ENCODE data around the gene NIPSNAP2.
"Not testable (repeated sequence)": the region's sequence is repeated elsewhere in the genome, so short reads cannot be mapped to it uniquely, and the experiment has no call there.

The NIPSNAP2 gene

DNA sequence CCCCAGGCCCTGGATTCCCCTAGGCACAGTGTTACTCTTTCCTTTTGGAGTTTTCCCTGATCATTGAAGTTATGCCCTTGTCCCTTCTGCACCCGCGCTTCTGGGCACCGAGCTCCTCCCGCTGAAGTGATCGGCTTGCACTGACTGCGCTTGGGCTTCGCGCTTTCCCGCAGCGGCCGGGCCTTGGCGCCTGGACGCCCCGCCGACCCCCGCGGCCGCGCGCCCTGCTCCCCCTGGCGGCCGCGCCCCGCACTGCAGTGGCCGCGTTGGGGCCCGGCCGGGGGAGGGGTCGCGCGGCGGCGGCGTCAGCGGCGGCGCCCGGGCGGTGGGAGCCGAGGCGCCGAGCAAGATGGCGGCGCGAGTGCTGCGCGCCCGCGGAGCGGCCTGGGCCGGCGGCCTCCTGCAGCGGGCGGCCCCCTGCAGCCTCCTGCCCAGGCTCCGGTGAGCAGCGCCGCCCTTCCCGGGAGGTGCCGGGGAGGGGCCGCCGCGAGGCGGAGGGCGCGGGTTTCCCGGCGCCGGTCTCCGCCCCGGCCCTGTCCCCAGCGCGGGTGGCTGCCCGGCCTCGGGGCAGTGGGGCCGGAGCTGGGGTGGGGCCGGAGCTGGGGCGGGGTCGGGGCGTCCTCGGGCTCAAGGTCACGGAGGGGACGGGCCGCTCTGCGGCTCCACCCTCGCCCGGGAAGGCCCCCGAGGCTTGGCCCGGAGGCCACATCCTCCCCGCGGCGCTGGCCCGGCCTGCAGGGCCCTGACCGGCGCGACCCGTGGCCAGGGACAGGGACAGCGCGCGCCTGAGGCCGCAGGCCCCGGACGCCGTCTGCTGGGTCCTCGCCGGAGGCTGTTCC lies at the start of gene NIPSNAP2:
Gene NIPSNAP2, plus strand, starts transcription at position 325 of the 839 bp plus-strand sequence. Its CDS starts 25 bp downstream, at position 350.
- peak within 1 kb of the TSS; percentile 97 for H3K4me3 ChIP-seq
- H3K9ac ChIP-seq (ENCODE audit: insufficient read length) = peak within 1 kb of the TSS; percentile 97
- H3K27ac ChIP-seq = peak within 1 kb of the TSS; percentile 74
- no peak for DNase-seq (ENCODE audit: low read depth, low spot score)
- no peaks in the 10 kb centered on the region for H3K9me3 ChIP-seq (ENCODE audit: low read depth, low read length)
- TF ChIP-seq FOXP2 (optimal IDR thresholded peaks at IDR 0.05; ENCODE audit: control extremely low read depth, extremely low read length, insufficient read depth) (no peak), POLR2AphosphoS5 (IDR thresholded peaks at IDR 0.05; ENCODE audit: borderline replicate concordance, low read depth, low read length) (no peak; the same call in 1 of the 2 replicates), EZH2 (IDR thresholded peaks at IDR 0.05) (no peak)
- peaks cover 17% of the 10 kb centered on the region for H3K36me3 ChIP-seq (ENCODE audit: insufficient read depth, low read length)

DNA sequence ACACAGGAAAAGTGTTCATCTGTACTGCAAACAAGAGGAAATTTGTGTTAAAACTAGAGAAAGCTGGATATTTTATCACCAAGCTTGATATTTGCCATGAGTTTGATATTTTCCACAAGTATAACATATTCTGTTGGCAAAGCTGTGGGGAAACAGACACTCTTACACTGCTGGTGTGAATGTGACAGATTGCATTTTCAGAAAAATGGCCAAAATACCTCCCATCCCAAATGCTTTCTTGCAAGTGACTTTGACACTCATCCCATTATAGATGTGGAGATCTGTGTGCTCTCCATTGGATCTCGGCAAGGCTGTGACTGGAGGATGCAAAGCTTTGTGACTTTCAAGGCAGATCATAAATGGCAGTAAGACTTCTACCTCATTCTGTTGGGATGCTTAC lies 46.6 kb upstream of the NIPSNAP2 start:
- DNase-seq (ENCODE audit: low read depth, low spot score) = no peak
- peaks cover 21% of the 10 kb centered on the region for H3K36me3 ChIP-seq (ENCODE audit: insufficient read depth, low read length)
- TF ChIP-seq POLR2AphosphoS5 (IDR thresholded peaks at IDR 0.05; ENCODE audit: borderline replicate concordance, low read depth, low read length) = no peak
- no peak for TF ChIP-seq FOXP2 (optimal IDR thresholded peaks at IDR 0.05; ENCODE audit: control extremely low read depth, extremely low read length, insufficient read depth)
- TF ChIP-seq EZH2 (IDR thresholded peaks at IDR 0.05) = no peak
- H3K4me3 ChIP-seq = no peak overlapping the region
- no peak overlapping the region for H3K9ac ChIP-seq (ENCODE audit: insufficient read length)
- no peaks in the 10 kb centered on the region for H3K9me3 ChIP-seq (ENCODE audit: low read depth, low read length)
- H3K27ac ChIP-seq = no peak overlapping the region

DNA sequence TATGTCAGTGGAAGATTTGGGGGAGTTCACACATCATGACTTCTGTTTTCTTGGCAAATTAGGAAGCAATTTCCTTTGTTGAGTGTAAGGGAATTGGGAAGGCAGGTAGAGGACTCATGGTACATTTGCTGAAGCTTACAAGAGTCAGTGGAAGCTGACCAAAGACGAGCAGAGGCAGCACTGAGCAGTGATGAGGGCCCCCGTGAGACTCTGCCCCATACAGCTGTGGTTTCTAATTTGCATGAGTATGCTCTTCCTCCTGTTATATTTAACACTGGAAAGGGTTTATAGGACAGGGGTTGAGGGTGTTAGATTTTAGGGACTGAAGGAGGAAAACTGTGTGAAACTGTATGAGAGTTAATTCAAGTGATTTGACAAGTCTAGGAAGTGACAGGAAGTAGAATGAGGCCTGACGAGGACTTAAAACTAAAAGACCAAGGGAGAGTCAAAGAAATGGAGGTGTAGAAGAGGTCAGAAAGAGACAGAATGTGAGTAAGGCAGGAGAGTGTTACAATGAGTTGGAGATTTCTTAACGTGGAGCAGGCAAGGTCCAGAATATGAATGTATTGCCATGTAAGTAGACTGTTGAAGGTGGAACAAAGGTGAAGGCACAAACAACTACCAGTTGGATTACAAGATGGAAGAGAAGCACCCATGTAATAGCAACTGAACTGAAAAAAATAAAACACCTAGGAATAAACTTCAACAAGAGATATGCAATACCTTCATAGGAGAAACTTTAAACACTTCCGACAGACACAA lies 36.2 kb upstream of the NIPSNAP2 start:
- no peak for TF ChIP-seq EZH2 (IDR thresholded peaks at IDR 0.05)
- TF ChIP-seq POLR2AphosphoS5 (IDR thresholded peaks at IDR 0.05; ENCODE audit: borderline replicate concordance, low read depth, low read length) = no peak
- no peak for TF ChIP-seq FOXP2 (optimal IDR thresholded peaks at IDR 0.05; ENCODE audit: control extremely low read depth, extremely low read length, insufficient read depth)
- Histone ChIP-seq H3K9me3 (ENCODE audit: low read depth, low read length) (no peaks in the 10 kb centered on the region), H3K27ac (no peak overlapping the region), H3K4me3 (no peak overlapping the region), H3K9ac (ENCODE audit: insufficient read length) (no peak overlapping the region), H3K36me3 (ENCODE audit: insufficient read depth, low read length) (peaks cover 15% of the 10 kb centered on the region; the same call in 1 of the 2 replicates)
- DNase-seq (ENCODE audit: low read depth, low spot score) = no peak

DNA sequence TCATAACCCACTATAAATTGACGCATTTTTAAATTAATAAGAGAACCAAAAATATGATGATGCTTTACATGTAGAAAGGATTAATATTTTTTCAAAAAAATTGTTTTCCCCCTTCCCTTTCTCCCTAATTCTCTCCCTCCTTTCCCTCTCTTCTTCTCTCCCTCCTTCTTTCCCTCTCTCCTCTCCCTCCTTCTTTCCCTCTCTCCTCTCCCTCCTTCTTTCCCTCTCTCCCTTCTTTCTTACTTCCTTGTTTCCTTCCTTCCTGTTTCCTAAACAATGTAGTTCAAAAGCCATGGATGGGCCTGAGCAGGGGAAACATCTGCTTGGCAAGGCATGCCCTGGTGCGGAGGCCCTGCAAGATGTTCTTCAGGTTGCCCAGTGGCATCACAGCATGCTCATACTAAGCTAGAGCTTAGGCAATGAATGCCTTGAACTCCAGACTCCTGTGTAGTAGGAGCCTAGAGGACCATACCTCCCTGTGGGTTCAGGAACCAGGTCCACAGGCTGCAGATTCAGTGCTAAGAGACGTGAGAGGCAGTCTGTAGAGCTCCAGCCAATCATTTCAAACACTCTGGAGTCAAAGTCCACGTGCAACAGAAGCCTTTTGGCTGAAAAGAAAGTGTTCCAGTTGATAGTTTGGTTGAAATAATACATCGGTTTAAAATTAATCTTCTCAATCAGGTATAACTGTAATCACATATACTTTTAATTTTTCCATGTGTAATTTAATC lies 32.8 kb upstream of the NIPSNAP2 start:
- TF ChIP-seq EZH2 (IDR thresholded peaks at IDR 0.05) (no peak), POLR2AphosphoS5 (IDR thresholded peaks at IDR 0.05; ENCODE audit: borderline replicate concordance, low read depth, low read length) (no peak), FOXP2 (optimal IDR thresholded peaks at IDR 0.05; ENCODE audit: control extremely low read depth, extremely low read length, insufficient read depth) (no peak)
- no peak for DNase-seq (ENCODE audit: low read depth, low spot score)
- Histone ChIP-seq H3K27ac (no peak overlapping the region), H3K9me3 (ENCODE audit: low read depth, low read length) (no peaks in the 10 kb centered on the region), H3K4me3 (no peak overlapping the region), H3K9ac (ENCODE audit: insufficient read length) (no peak overlapping the region), H3K36me3 (ENCODE audit: insufficient read depth, low read length) (no peaks in the 10 kb centered on the region)

DNA sequence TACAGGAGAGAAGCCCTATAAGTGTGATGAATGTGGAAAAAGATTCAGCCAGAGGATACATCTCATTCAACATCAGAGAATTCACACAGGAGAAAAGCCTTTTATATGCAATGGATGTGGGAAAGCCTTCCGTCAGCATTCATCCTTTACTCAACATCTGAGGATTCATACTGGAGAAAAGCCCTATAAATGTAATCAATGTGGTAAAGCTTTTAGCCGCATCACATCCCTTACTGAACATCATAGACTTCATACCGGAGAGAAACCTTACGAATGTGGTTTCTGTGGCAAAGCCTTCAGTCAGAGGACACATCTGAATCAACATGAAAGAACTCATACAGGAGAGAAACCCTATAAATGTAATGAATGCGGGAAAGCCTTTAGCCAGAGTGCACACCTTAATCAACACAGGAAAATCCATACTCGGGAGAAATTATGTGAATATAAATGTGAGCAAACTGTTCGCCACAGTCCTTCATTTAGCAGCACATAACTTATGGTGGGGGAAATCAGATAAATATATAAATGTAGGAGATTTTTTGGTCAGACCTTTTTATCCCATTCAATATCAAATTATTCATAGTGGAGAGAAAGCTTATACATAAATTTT lies 24.8 kb upstream of the NIPSNAP2 start:
- Histone ChIP-seq H3K9me3 (ENCODE audit: low read depth, low read length) (0 out of 2 replicates have a peak, but pooled peaks cover 9% of the 10 kb centered on the region), H3K27ac (no peak overlapping the region), H3K4me3 (no peak overlapping the region), H3K36me3 (ENCODE audit: insufficient read depth, low read length) (no peaks in the 10 kb centered on the region), H3K9ac (ENCODE audit: insufficient read length) (no peak overlapping the region)
- DNase-seq (ENCODE audit: low read depth, low spot score) = no peak
- TF ChIP-seq EZH2 (IDR thresholded peaks at IDR 0.05) = no peak
- TF ChIP-seq FOXP2 (optimal IDR thresholded peaks at IDR 0.05; ENCODE audit: control extremely low read depth, extremely low read length, insufficient read depth) = no peak
- no peak for TF ChIP-seq POLR2AphosphoS5 (IDR thresholded peaks at IDR 0.05; ENCODE audit: borderline replicate concordance, low read depth, low read length)

DNA sequence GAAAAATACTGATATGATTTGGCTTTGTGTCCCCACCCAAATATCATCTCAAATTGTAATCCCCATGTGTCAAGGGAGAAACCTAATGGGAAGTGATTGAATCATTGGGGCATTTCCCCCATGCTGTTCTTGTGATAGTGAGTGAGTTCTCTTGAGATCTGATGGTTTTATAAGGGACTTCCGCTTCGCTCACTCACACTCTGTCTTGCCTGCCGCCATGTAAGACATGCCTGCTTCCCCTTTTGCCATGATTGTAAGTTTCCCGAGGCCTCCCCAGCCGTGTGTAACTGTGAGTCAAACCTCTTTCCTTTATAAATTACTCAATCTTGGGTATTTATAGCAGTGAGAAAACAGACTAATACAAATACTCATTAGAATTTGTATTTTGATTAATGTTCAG lies 17.8 kb upstream of the NIPSNAP2 start:
- no peak for DNase-seq (ENCODE audit: low read depth, low spot score)
- H3K27ac ChIP-seq = no peak overlapping the region
- H3K36me3 ChIP-seq (ENCODE audit: insufficient read depth, low read length) = no peaks in the 10 kb centered on the region
- no peak overlapping the region for H3K4me3 ChIP-seq
- TF ChIP-seq FOXP2 (optimal IDR thresholded peaks at IDR 0.05; ENCODE audit: control extremely low read depth, extremely low read length, insufficient read depth) (no peak), EZH2 (IDR thresholded peaks at IDR 0.05) (no peak), POLR2AphosphoS5 (IDR thresholded peaks at IDR 0.05; ENCODE audit: borderline replicate concordance, low read depth, low read length) (no peak)
- 0 out of 2 replicates have a peak, but pooled peaks cover 2% of the 10 kb centered on the region for H3K9me3 ChIP-seq (ENCODE audit: low read depth, low read length)
- H3K9ac ChIP-seq (ENCODE audit: insufficient read length) = no peak overlapping the region

DNA sequence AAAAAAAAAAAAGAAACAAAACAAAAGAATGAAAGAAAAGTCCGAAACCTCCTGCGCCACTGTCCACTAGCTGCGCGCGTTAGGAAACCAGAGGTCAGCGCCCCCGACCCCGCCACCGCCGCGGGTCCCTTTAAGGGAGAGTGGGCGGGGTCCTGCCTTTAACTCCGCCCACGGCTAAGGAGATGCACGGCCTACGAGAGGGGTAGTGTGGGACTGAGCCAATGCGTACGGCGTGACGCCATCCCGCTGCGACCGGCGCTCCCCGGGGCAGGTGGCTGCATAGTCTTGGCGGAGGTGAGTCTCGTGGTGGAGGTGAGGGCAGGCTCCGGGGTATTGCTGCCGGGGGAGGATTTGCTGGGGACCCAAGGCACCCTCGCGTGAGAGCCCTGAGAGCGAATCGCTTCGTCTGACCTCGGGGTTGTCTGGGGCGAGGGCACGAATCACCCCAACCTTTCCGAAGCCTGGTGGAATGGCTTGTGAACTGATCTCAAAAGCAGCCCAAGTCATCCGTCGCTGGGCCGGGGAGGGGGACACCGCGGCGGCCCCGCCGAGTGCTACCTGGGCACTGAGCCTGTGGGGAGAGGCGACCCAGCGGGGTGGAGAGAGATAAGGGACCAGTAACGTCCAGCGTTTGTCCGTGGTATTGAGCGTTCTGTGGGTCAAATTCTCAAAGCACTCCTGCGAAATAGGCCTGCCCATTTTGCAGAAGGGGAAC lies 12.6 kb upstream of the NIPSNAP2 start, which contains the start of gene MRPS17:
Gene MRPS17, plus strand, starts transcription at position 241 of the 715 bp plus-strand sequence. CDS start 1,319 bp downstream, outside the sequence.
- Histone ChIP-seq H3K9me3 (ENCODE audit: low read depth, low read length) (no peaks in the 10 kb centered on the region), H3K9ac (ENCODE audit: insufficient read length) (peak within 1 kb of the TSS; percentile 83), H3K4me3 (peak within 1 kb of the TSS; percentile 84), H3K27ac (no peak within 1 kb of the TSS), H3K36me3 (ENCODE audit: insufficient read depth, low read length) (peaks cover 24% of the 10 kb centered on the region)
- TF ChIP-seq POLR2AphosphoS5 (IDR thresholded peaks at IDR 0.05; ENCODE audit: borderline replicate concordance, low read depth, low read length) (peak; percentile 97), EZH2 (IDR thresholded peaks at IDR 0.05) (no peak)
- peak; percentile 16 for DNase-seq (ENCODE audit: low read depth, low spot score)

DNA sequence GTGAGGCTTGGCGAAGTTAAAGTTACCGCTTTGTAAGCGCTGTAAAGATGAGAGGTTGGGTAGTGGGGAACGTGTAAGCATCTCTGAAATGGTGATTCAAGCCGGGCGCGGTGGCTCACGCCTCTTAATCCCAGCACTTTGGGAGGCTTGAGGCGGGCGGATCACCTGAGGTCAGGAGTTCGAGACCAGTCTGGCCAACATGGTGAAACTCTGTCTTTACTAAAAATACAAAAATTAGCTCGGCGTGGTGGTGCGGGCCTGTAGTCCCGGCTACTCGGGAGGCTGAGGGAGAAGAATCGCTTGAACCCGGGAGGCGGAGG lies 12.1 kb upstream of the NIPSNAP2 start:
- H3K9me3 ChIP-seq (ENCODE audit: low read depth, low read length); DNase-seq (ENCODE audit: low read depth, low spot score); H3K27ac ChIP-seq: not testable (repeated sequence)
- Histone ChIP-seq H3K36me3 (ENCODE audit: insufficient read depth, low read length) (peaks cover 24% of the 10 kb centered on the region), H3K4me3 (peak overlapping the region; percentile 84), H3K9ac (ENCODE audit: insufficient read length) (peak overlapping the region; percentile 83)
